GM18867 (cell line): ENCODE data around the gene LTB4R2.
"Not testable (repeated sequence)": the region's sequence is repeated elsewhere in the genome, so short reads cannot be mapped to it uniquely, and the experiment has no call there.

Experiments
- ATAC-seq: cut with Tn5 transposase; IDR thresholded peaks from one replicate; pipeline ENCODE4 v1.9.1; 2021; ENCODE audit warnings: mild to moderate bottlenecking, moderate library complexity; ENCODE audit not compliant: unreplicated experiment

LTB4R2 gene

GRCh38 chr14:24337144-24337823, 27.3 kb downstream of the LTB4R2 start:
- no peak for ATAC-seq

GRCh38 chr14:24337824-24338175, 27.9 kb downstream of the LTB4R2 start:
- ATAC-seq = no peak

GRCh38 chr14:24338843-24339242, 28.9 kb downstream of the LTB4R2 start:
- ATAC-seq = no peak

- ATAC-seq = peak; percentile 91
These were observed 29.6 kb downstream of the LTB4R2 start, which contains the start of gene RIPK3 for GRCh38 chr14:24339284-24340151. Gene RIPK3, minus strand, starts transcription at chr14:24339991. Its CDS starts 165 bp downstream, at chr14:24339826.

- ATAC-seq = no peak
These were observed 30.7 kb downstream of the LTB4R2 start for GRCh38 chr14:24340606-24341005.

- ATAC-seq = no peak
These were observed 32.9 kb downstream of the LTB4R2 start for GRCh38 chr14:24342889-24343288.

- ATAC-seq = no peak
These were observed 34.1 kb downstream of the LTB4R2 start for GRCh38 chr14:24343795-24344660.

- no peak for ATAC-seq
These were observed 37.2 kb downstream of the LTB4R2 start for GRCh38 chr14:24347134-24347533.

GRCh38 chr14:24348186-24348585, 38.2 kb downstream of the LTB4R2 start:
- ATAC-seq = no peak

- no peak for ATAC-seq
These were observed 39.8 kb downstream of the LTB4R2 start for GRCh38 chr14:24349742-24350141.

- no peak for ATAC-seq
These were observed 41.6 kb downstream of the LTB4R2 start for GRCh38 chr14:24351517-24351916.

- ATAC-seq = no peak
These were observed 43.9 kb downstream of the LTB4R2 start for GRCh38 chr14:24353559-24354481.

- not testable (repeated sequence) for ATAC-seq
These were observed 44.5 kb downstream of the LTB4R2 start for GRCh38 chr14:24354482-24354825.

GRCh38 chr14:24355009-24355408, 45.1 kb downstream of the LTB4R2 start:
- no peak for ATAC-seq

GRCh38 chr14:24356208-24356607, 46.3 kb downstream of the LTB4R2 start:
- ATAC-seq = no peak

GRCh38 chr14:24360281-24360680, 50.3 kb downstream of the LTB4R2 start:
- no peak for ATAC-seq

- ATAC-seq = no peak
These were observed 51.4 kb downstream of the LTB4R2 start for GRCh38 chr14:24361326-24361725.
